Measurements from ENCODE around the gene NMBR. TPM values are rescaled to one million over a fixed set of nuclear protein-coding genes. Genes with fewer than 3 reads are reported as not detected.
"Not testable (repeated sequence)": the region's sequence is repeated elsewhere in the genome, so short reads cannot be mapped to it uniquely, and the experiment has no call there.

Gene NMBR
- total and polyA plus RNA-seq, 5 donors: not detected

DNA sequence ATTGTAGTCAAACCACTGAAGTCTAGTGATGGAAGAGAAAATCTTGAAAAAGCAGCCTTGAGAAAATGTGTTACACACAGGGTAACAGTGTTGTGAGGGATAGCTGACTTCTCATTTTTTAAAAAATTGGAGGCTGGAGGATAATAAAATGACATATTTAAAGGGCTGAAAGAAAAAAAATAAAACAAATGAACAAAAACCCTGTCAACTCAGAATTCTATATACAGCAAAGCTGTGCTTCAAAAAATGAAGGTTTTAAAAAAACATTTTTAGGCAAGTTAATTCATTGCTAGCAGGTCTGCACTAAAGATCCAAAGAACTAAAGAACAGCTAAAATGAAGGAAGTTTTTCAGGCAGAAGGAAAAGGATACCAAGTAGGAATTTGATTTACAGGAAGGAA lies 31.2 kb upstream of the NMBR start:
- Histone ChIP-seq H3K27ac (ENCODE audit: low read length) (no peak overlapping the region), H3K4me1 (ENCODE audit: control insufficient read depth, insufficient read depth, low read length) (no peaks in the 10 kb centered on the region), H3K27me3 (ENCODE audit: control insufficient read depth, insufficient read depth) (no peaks in the 10 kb centered on the region), H3K9me3 (ENCODE audit: control insufficient read depth, low read length) (no peaks in the 10 kb centered on the region), H3K4me3 (ENCODE audit: low read length) (no peak overlapping the region)
- ATAC-seq (no peak), DNase-seq (no peak)
- intact Hi-C loops (cut with DNase I): no loop called here

DNA sequence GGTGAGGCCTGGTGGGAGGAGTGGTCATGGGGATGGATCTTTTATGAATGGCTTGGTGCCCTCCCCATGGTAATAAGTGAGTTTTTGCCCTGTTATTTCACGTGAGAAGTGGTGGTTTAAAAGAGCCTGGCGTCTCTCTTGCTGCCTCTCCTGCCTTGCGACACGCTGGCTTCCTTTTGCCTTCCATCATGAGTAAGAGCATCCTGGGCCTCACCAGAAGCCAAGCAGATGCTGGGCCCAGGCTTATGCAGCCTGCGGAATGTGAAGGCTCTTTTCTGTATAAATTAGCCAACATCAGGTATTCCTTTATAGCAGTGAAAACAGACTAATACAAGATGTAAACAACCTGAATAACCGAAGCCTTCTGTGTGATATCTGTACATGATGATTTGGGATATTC lies 27.8 kb upstream of the NMBR start:
- H3K4me1 ChIP-seq (ENCODE audit: control insufficient read depth, insufficient read depth, low read length): no peaks in the 10 kb centered on the region
- H3K27ac ChIP-seq (ENCODE audit: low read length): no peak overlapping the region
- 91% methylated on average over 6 of the region's 6 CpGs for WGBS
- ATAC-seq: no peak
- DNase-seq: no peak
- H3K4me3 ChIP-seq (ENCODE audit: low read length): no peak overlapping the region
- H3K9me3 ChIP-seq (ENCODE audit: control insufficient read depth, low read length): no peaks in the 10 kb centered on the region
- intact Hi-C loops (cut with DNase I): no loop called here
- H3K27me3 ChIP-seq (ENCODE audit: control insufficient read depth, insufficient read depth): no peaks in the 10 kb centered on the region

DNA sequence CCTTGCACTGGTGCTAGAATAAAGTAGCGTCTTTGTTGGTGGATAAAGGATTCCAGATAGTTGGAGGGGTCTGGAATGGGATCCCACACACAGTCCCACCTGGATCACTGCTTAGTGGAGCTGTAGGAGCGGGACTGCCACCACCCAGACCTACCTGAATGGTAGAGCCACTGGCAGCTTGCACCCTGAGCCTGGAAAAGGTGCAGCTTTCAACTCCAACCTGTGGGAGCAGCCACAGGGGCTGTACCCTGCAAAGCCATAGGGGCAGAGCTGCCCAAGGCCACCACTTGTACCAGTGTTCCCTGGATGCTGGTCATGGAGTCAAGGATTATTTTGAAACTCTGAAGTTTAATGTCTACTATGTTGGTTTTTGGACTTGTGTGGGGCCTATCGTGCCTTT lies 27.1 kb upstream of the NMBR start:
- ATAC-seq (no peak), DNase-seq (no peak)
- H3K27ac ChIP-seq (ENCODE audit: low read length): no peak overlapping the region
- over 99% methylated on average over 3 of the region's 3 CpGs for WGBS
- H3K4me1 ChIP-seq (ENCODE audit: control insufficient read depth, insufficient read depth, low read length): no peaks in the 10 kb centered on the region
- no peaks in the 10 kb centered on the region for H3K9me3 ChIP-seq (ENCODE audit: control insufficient read depth, low read length)
- no peaks in the 10 kb centered on the region for H3K27me3 ChIP-seq (ENCODE audit: control insufficient read depth, insufficient read depth)
- intact Hi-C loops (cut with DNase I): no loop called here
- no peak overlapping the region for H3K4me3 ChIP-seq (ENCODE audit: low read length)

DNA sequence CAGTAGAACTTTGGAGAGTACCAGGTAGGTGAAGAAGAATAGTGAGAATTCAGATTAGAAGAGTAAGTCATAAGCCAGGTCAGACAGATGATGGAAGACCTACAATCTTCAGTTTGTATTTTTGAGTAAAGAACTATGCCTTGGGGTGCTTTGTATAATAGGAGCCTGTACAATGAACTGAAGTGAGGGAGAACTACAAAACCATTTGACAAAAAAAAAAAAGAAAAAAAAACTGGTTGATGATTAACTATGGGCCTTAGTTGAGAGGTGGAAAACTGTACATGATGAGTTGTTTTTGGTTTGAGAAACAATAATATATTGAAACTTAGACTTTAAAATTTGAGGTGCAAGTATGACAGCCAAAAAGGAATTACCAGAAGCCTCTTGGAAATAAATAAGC lies 25.8 kb upstream of the NMBR start:
- Histone ChIP-seq H3K9me3 (ENCODE audit: control insufficient read depth, low read length) (no peaks in the 10 kb centered on the region), H3K4me3 (ENCODE audit: low read length) (no peak overlapping the region), H3K27ac (ENCODE audit: low read length) (no peak overlapping the region), H3K4me1 (ENCODE audit: control insufficient read depth, insufficient read depth, low read length) (no peaks in the 10 kb centered on the region), H3K27me3 (ENCODE audit: control insufficient read depth, insufficient read depth) (no peaks in the 10 kb centered on the region)
- no peak for DNase-seq
- intact Hi-C loops (cut with DNase I): no loop called here
- no peak for ATAC-seq

DNA sequence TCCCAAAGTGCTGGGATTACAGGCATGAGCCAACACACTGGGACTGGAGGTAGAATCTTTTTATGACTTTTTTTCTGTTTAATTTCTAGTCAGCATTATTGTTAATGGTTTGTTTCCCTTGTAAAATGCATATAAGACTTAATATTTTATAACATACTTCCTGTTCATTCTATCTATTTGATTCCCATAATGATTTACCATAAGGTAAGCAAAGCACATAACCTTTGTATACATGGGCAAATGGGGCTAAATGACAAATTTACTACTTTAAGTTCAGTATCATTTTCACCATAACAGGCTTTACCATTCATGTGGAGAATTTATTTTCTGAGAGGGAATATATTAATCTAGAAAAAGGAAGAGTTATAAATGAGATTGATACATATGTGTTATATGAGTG lies 24.4 kb upstream of the NMBR start:
- Histone ChIP-seq H3K4me1 (ENCODE audit: control insufficient read depth, insufficient read depth, low read length) (no peaks in the 10 kb centered on the region), H3K27me3 (ENCODE audit: control insufficient read depth, insufficient read depth) (no peaks in the 10 kb centered on the region), H3K9me3 (ENCODE audit: control insufficient read depth, low read length) (no peaks in the 10 kb centered on the region), H3K4me3 (ENCODE audit: low read length) (no peak overlapping the region), H3K27ac (ENCODE audit: low read length) (no peak overlapping the region)
- ATAC-seq: no peak
- intact Hi-C loops (cut with DNase I): no loop called here
- DNase-seq: no peak

DNA sequence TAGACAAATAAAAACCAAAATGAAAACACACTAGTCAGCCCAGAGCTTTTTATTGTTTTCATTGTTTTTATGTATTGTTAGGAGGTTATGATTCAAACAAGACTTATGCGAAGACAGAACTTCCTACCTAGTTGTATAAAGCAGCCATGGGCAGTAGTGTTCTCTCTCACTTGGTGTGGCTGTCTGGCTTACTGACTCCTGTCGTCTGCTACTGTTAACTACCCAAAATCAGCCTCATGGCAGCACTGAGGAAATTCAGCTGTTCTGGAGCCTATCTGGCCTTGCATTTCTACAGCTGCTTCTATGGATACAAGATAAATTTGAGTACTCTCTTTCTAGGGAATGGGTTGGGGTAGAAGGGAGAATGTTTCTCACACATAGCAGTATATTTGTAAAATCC lies 20.6 kb upstream of the NMBR start:
- no peak overlapping the region for H3K27ac ChIP-seq (ENCODE audit: low read length)
- no peaks in the 10 kb centered on the region for H3K9me3 ChIP-seq (ENCODE audit: control insufficient read depth, low read length)
- 59% methylated on average over 2 of the region's 2 CpGs for WGBS
- DNase-seq (no peak), ATAC-seq (no peak)
- no peaks in the 10 kb centered on the region for H3K27me3 ChIP-seq (ENCODE audit: control insufficient read depth, insufficient read depth)
- no peaks in the 10 kb centered on the region for H3K4me1 ChIP-seq (ENCODE audit: control insufficient read depth, insufficient read depth, low read length)
- intact Hi-C loops (cut with DNase I): no loop called here
- no peak overlapping the region for H3K4me3 ChIP-seq (ENCODE audit: low read length)

DNA sequence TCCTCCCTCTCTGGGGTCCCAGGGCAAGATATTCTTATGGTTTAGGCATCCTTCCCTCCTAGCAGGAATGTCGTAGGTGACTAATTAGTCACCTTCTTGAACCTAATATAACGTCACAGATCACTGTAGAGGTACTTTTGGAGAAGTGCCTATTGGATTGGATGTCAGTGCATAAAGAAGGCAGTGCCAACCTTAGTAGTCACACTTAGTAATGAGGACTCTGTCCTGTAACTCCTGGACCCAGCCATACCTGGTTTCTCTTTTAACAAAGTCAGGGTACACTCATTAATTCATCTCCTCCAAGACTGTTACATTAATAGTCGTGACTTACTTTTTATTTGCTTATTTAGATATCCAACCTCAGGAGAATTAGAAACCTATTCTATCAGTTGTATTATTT lies 20.1 kb upstream of the NMBR start:
- Histone ChIP-seq H3K27ac (ENCODE audit: low read length) (no peak overlapping the region), H3K9me3 (ENCODE audit: control insufficient read depth, low read length) (no peaks in the 10 kb centered on the region), H3K4me3 (ENCODE audit: low read length) (no peak overlapping the region), H3K4me1 (ENCODE audit: control insufficient read depth, insufficient read depth, low read length) (no peaks in the 10 kb centered on the region), H3K27me3 (ENCODE audit: control insufficient read depth, insufficient read depth) (no peaks in the 10 kb centered on the region)
- DNase-seq: no peak
- intact Hi-C loops (cut with DNase I): no loop called here
- WGBS: 69% methylated on average over 3 of the region's 3 CpGs
- ATAC-seq: no peak

DNA sequence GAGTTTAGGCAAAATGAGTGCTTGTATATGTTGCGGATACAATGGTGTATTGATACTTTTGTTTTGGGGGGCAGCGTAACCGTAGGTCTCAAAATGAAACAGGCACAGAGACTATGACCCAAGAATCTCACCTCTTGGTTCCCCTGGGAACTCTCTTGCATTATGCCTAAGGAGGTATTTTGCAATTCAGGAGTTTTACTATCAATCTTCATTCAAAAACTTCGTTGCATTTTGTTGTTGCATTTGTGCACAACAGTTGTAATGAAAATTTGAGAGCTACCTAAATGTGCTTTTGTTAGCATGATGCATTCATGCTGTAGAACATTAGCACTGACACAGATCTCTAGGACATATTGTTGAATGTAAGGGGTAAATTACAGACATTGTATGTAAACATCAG lies 18.3 kb upstream of the NMBR start:
- no peaks in the 10 kb centered on the region for H3K9me3 ChIP-seq (ENCODE audit: control insufficient read depth, low read length)
- no peaks in the 10 kb centered on the region for H3K27me3 ChIP-seq (ENCODE audit: control insufficient read depth, insufficient read depth)
- H3K27ac ChIP-seq (ENCODE audit: low read length): no peak overlapping the region
- no peak overlapping the region for H3K4me3 ChIP-seq (ENCODE audit: low read length)
- ATAC-seq (no peak), DNase-seq (no peak)
- intact Hi-C loops (cut with DNase I): no loop called here
- 83% methylated on average over 4 of the region's 4 CpGs for WGBS
- no peaks in the 10 kb centered on the region for H3K4me1 ChIP-seq (ENCODE audit: control insufficient read depth, insufficient read depth, low read length)

DNA sequence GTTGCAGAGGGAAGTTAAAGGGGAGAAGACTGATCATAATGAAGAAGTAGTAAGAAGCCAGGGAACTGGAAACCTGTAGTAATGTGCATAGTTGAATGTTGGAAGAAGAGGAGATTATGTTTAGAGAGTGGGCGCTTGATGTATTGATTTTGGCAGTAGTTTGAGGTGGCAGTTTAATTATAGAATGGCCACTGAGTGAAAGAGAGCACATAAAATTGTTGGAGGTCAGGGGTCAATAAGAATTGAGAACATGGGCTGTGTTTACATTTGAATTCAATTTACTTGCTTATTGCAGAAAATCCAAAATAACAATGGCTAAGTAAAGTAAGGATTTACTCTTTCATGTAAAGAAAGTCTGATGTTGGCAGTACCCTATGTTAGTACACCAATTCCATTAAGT lies 15.9 kb upstream of the NMBR start:
- H3K4me3 ChIP-seq (ENCODE audit: low read length): no peak overlapping the region

DNA sequence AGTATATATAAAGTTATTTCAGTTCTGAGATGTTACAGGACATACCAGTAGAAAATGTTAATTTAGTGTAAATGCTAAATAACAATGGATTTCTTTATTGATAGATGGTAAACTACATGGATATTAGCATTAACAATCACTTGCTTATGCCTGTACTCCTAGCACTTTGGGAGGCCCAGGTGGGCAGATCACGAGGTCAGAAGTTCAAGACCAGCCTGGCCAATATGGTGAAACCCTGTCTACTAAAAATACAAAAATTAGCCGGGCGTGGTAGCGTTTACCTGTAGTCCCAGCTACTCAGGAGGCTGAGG lies 9.8 kb upstream of the NMBR start:
- WGBS: 82% methylated on average over 4 of the region's 4 CpGs
- H3K9me3 ChIP-seq (ENCODE audit: control insufficient read depth, low read length); H3K27ac ChIP-seq (ENCODE audit: low read length); H3K27me3 ChIP-seq (ENCODE audit: control insufficient read depth, insufficient read depth); ATAC-seq; H3K4me1 ChIP-seq (ENCODE audit: control insufficient read depth, insufficient read depth, low read length); DNase-seq; H3K4me3 ChIP-seq (ENCODE audit: low read length): not testable (repeated sequence)
- intact Hi-C loops (cut with DNase I): loop anchor here in 2 of 4 donors (5.0 to 10.0 kb wide), 2 partner anchors 48 to 231 kb away; no protein-coding TSS in a partner anchor

More for the DNA sequence above, 15.9 kb upstream of the NMBR start:
- no peak for ATAC-seq
- Histone ChIP-seq H3K9me3 (ENCODE audit: control insufficient read depth, low read length) (no peaks in the 10 kb centered on the region), H3K4me1 (ENCODE audit: control insufficient read depth, insufficient read depth, low read length) (no peaks in the 10 kb centered on the region), H3K27ac (ENCODE audit: low read length) (no peak overlapping the region), H3K27me3 (ENCODE audit: control insufficient read depth, insufficient read depth) (no peaks in the 10 kb centered on the region)
- intact Hi-C loops (cut with DNase I): no loop called here
- WGBS: 86% methylated on average over 1 of the region's 1 CpG
- no peak for DNase-seq

DNA sequence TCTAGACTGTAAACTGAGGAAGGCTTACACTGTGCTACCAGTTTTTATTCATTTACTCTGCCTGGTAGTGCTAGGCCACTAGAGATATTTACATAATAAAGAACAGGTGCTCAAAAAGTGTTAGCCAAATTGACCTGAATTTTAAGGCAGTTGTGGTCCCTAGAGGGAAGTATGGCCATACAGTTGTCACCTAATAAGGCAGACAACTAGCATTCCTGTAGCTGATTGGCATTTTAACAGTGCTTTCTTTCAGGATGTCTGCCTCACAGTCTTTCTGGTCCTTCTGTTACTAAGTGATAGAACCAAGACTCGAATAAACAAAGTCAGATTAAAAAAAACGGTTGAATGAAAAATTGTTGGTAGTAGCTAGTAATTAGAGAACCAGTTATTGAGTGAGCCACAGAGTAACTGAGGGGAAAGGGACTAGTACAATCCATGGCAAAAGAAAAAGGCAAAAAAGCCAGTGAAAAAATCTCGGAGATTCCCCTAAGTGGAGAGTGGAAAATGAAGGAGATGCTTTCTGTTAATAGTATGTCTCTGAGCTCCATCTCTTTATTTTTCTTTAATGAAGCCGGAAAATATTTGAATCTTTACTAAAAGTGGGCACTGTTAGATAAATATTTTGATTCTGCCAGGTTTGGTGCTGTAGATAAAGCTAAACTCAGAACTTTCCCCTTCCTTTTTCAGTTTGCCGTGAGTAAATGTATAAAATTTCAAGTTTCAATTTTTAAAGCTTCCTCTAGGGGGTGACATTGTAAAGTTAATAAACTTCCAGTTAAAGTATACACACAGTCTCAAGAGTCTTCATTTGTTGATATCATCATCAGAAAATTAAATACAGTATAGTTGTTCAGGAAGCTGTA lies 9.2 kb upstream of the NMBR start:
- H3K4me3 ChIP-seq (ENCODE audit: low read length): no peak overlapping the region
- WGBS: 37% methylated on average over 5 of the region's 5 CpGs
- H3K9me3 ChIP-seq (ENCODE audit: control insufficient read depth, low read length): no peaks in the 10 kb centered on the region
- DNase-seq (no peak), ATAC-seq (peak in 1 of 2 donors; percentile 66)
- H3K4me1 ChIP-seq (ENCODE audit: control insufficient read depth, insufficient read depth, low read length): no peaks in the 10 kb centered on the region
- intact Hi-C loops (cut with DNase I): loop anchor here in 2 of 4 donors (5.0 to 10.0 kb wide), 2 partner anchors 49 to 231 kb away; no protein-coding TSS in a partner anchor
- H3K27me3 ChIP-seq (ENCODE audit: control insufficient read depth, insufficient read depth): no peaks in the 10 kb centered on the region
- no peak overlapping the region for H3K27ac ChIP-seq (ENCODE audit: low read length)

DNA sequence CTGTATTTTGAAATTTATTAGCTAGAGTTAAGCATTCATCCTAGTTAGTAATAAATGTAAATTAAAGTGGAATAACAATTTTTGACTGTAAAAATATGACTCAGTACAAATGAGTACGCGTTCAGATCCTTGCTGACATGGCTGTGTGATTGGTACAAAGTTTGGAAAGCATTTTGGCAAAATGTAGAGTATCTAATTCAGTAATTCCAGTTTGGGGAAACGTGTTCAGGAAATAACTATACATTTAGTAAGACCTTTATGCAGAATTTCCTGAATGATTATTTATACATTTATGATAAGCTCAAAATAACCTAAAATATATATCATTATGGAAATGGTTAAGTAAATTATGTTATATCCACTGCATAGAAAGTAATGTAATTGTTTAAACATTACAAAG lies 8.2 kb upstream of the NMBR start:
- Histone ChIP-seq H3K4me3 (ENCODE audit: low read length) (no peak overlapping the region), H3K27ac (ENCODE audit: low read length) (no peak overlapping the region), H3K9me3 (ENCODE audit: control insufficient read depth, low read length) (no peaks in the 10 kb centered on the region), H3K4me1 (ENCODE audit: control insufficient read depth, insufficient read depth, low read length) (no peaks in the 10 kb centered on the region), H3K27me3 (ENCODE audit: control insufficient read depth, insufficient read depth) (no peaks in the 10 kb centered on the region)
- ATAC-seq (no peak), DNase-seq (no peak)
- intact Hi-C loops (cut with DNase I): loop anchor here in 2 of 4 donors (5.0 to 10.0 kb wide), 2 partner anchors 50 to 232 kb away; no protein-coding TSS in a partner anchor
- 64% methylated on average over 3 of the region's 3 CpGs for WGBS

Data from right cardiac atrium (tissue), 5 donors.